GM18861 (cell line): ENCODE results near the gene IL22.
"Not testable (repeated sequence)": the region's sequence is repeated elsewhere in the genome, so short reads cannot be mapped to it uniquely, and the experiment has no call there.

Source experiments
- ATAC-seq: cut with Tn5 transposase; IDR thresholded peaks from one replicate; pipeline ENCODE4 v1.9.1; 2021; ENCODE audit not compliant: unreplicated experiment

The IL22 gene

GRCh38 chr12:68231691-68232090 is 21.7 kb downstream of the IL22 start:
- no peak for ATAC-seq

- ATAC-seq = peak; percentile 56
Measured at GRCh38 chr12:68231229-68231628, 22.2 kb downstream of the IL22 start.

- ATAC-seq = no peak
Measured at GRCh38 chr12:68229956-68230355, 23.4 kb downstream of the IL22 start.

- ATAC-seq = no peak
Measured at GRCh38 chr12:68227356-68227755, 26.0 kb downstream of the IL22 start.

- no peak for ATAC-seq
Measured at GRCh38 chr12:68225576-68226476, 27.6 kb downstream of the IL22 start, which contains the start of gene IL26. TSS of gene IL26 (minus strand) at chr12:68225810. CDS start at chr12:68225756, 54 bp downstream.

GRCh38 chr12:68224613-68225285 is 28.7 kb downstream of the IL22 start:
- no peak for ATAC-seq

- peak; percentile 92 for ATAC-seq
Measured at GRCh38 chr12:68223067-68223747, 30.2 kb downstream of the IL22 start.

- no peak for ATAC-seq
Measured at GRCh38 chr12:68222326-68222725, 31.1 kb downstream of the IL22 start.

GRCh38 chr12:68221497-68221896 is 31.9 kb downstream of the IL22 start:
- ATAC-seq = no peak

GRCh38 chr12:68210875-68211274 is 42.5 kb downstream of the IL22 start:
- no peak for ATAC-seq

- ATAC-seq = not testable (repeated sequence)
Measured at GRCh38 chr12:68209048-68209728, 44.2 kb downstream of the IL22 start.

GRCh38 chr12:68207276-68207675 is 46.1 kb downstream of the IL22 start:
- ATAC-seq = no peak

- ATAC-seq = no peak
Measured at GRCh38 chr12:68206446-68206845, 47.0 kb downstream of the IL22 start.

GRCh38 chr12:68203460-68203875 is 49.9 kb downstream of the IL22 start:
- no peak for ATAC-seq

- ATAC-seq = no peak
Measured at GRCh38 chr12:68200854-68201253, 52.5 kb downstream of the IL22 start.

- no peak for ATAC-seq
Measured at GRCh38 chr12:68199127-68199526, 54.3 kb downstream of the IL22 start.

- ATAC-seq = no peak
Measured at GRCh38 chr12:68198507-68199086, 54.8 kb downstream of the IL22 start.
